ENCODE results near the gene SELENOK.
"Not testable (repeated sequence)": the region's sequence is repeated elsewhere in the genome, so short reads cannot be mapped to it uniquely, and the experiment has no call there.

The SELENOK gene

GRCh38 chr3:53891497-53892285, at the start of gene SELENOK:
Gene SELENOK (minus strand): TSS chr3:53891859.
- DNase-seq = peak; percentile 99

GRCh38 chr3:53941184-53941583, 49.5 kb upstream of the SELENOK start:
- DNase-seq = no peak

GRCh38 chr3:53940623-53941022, 49.0 kb upstream of the SELENOK start:
- DNase-seq = no peak

- DNase-seq = no peak
Observed at GRCh38 chr3:53939813-53940212, 48.2 kb upstream of the SELENOK start.

GRCh38 chr3:53939086-53939582, 47.5 kb upstream of the SELENOK start:
- no peak for DNase-seq

- DNase-seq = peak in 1 of 2 donors; percentile 38
Observed at GRCh38 chr3:53938645-53939044, 47.0 kb upstream of the SELENOK start.

GRCh38 chr3:53936347-53936746, 44.7 kb upstream of the SELENOK start:
- DNase-seq = no peak

- no peak for DNase-seq
Observed at GRCh38 chr3:53935283-53935901, 43.7 kb upstream of the SELENOK start.

- not testable (repeated sequence) for DNase-seq
Observed at GRCh38 chr3:53927208-53927872, 35.7 kb upstream of the SELENOK start.

GRCh38 chr3:53921296-53921695, 29.6 kb upstream of the SELENOK start:
- peak in 1 of 2 donors; percentile 25 for DNase-seq

GRCh38 chr3:53919741-53920140, 28.1 kb upstream of the SELENOK start:
- DNase-seq = no peak

- DNase-seq = no peak
Observed at GRCh38 chr3:53913401-53913800, 21.7 kb upstream of the SELENOK start.

- DNase-seq = no peak
Observed at GRCh38 chr3:53902711-53903110, 11.1 kb upstream of the SELENOK start.

GRCh38 chr3:53902067-53902466, 10.4 kb upstream of the SELENOK start:
- no peak for DNase-seq

- DNase-seq = no peak
Observed at GRCh38 chr3:53900666-53901331, 9.1 kb upstream of the SELENOK start.

GRCh38 chr3:53899750-53900149, 8.1 kb upstream of the SELENOK start:
- no peak for DNase-seq

GRCh38 chr3:53892286-53892637, 603 bp upstream of the SELENOK start:
- DNase-seq = no peak

- peak; percentile 65 to 76 for DNase-seq
Observed at GRCh38 chr3:53890726-53891475, 758 bp downstream of the SELENOK start.

GRCh38 chr3:53888232-53888631, 3.4 kb downstream of the SELENOK start:
- DNase-seq = no peak

- no peak for DNase-seq
Observed at GRCh38 chr3:53887446-53887845, 4.2 kb downstream of the SELENOK start.

GRCh38 chr3:53885239-53885638, 6.4 kb downstream of the SELENOK start:
- DNase-seq = no peak

GRCh38 chr3:53884623-53885022, 7.0 kb downstream of the SELENOK start:
- DNase-seq = no peak

- no peak for DNase-seq
Observed at GRCh38 chr3:53883008-53883407, 8.7 kb downstream of the SELENOK start.

Data from CD4-positive, alpha-beta T cell treated with Interferon alpha-2 for 1 hour (primary cell).